Midbrain (tissue), 1 donor: ENCODE measurements around the gene SNX10.

Source experiments
- DNase-seq: peaks from one replicate; lab custom pipeline; 2025; lab: John Stamatoyannopoulos, UW

SNX10 gene

GRCh38 chr7:26404189-26404996, 112.7 kb downstream of the SNX10 start:
- DNase-seq, result no peak

- no peak for DNase-seq
Measured at GRCh38 chr7:26406433-26406832, 114.8 kb downstream of the SNX10 start.

- DNase-seq, result no peak
Measured at GRCh38 chr7:26409661-26410547, 118.2 kb downstream of the SNX10 start.

GRCh38 chr7:26413007-26413691, 121.5 kb downstream of the SNX10 start:
- no peak for DNase-seq

GRCh38 chr7:26416004-26416403, 124.3 kb downstream of the SNX10 start:
- no peak for DNase-seq

- DNase-seq, result no peak
Measured at GRCh38 chr7:26417911-26418413, 126.3 kb downstream of the SNX10 start.

- DNase-seq, result no peak
Measured at GRCh38 chr7:26419198-26419597, 127.5 kb downstream of the SNX10 start.

- DNase-seq, result no peak
Measured at GRCh38 chr7:26420422-26421019, 128.9 kb downstream of the SNX10 start.

GRCh38 chr7:26422761-26423160, 131.1 kb downstream of the SNX10 start:
- no peak for DNase-seq

GRCh38 chr7:26423436-26423835, 131.8 kb downstream of the SNX10 start:
- no peak for DNase-seq
